ENCODE results near the gene DHX30.

DHX30 gene

GRCh38 chr3:47890126-47890827 is 87.3 kb downstream of the DHX30 start:
- DNase-seq: no peak

- no peak for DNase-seq
These were observed 88.1 kb downstream of the DHX30 start for GRCh38 chr3:47890828-47891612.

GRCh38 chr3:47891613-47892005 is 88.7 kb downstream of the DHX30 start:
- DNase-seq: no peak

GRCh38 chr3:47892286-47893040 is 89.5 kb downstream of the DHX30 start:
- no peak for DNase-seq

GRCh38 chr3:47895241-47895640 is 92.3 kb downstream of the DHX30 start:
- DNase-seq: no peak

- no peak for DNase-seq
These were observed 93.8 kb downstream of the DHX30 start for GRCh38 chr3:47896736-47897135.

GRCh38 chr3:47897954-47898353 is 95.0 kb downstream of the DHX30 start:
- DNase-seq: no peak

- DNase-seq: no peak
These were observed 96.7 kb downstream of the DHX30 start for GRCh38 chr3:47899495-47900108.
